Astrocyte (in vitro differentiated cells and primary cell): Measurements from ENCODE around the gene TMC2.

ENCODE experiments used
- CTCF ChIP-seq: IDR thresholded peaks from 2 replicates; pipeline ENCODE4 v1.5.1; 2011; ENCODE audit warnings: low read depth, mild to moderate bottlenecking, inconsistent platforms, low read length, moderate library complexity; ENCODE audit not compliant: insufficient read depth
- EZH2 ChIP-seq: IDR thresholded peaks from 2 replicates; pipeline ENCODE4 v1.6.1; 2012; ENCODE audit warnings: mild to moderate bottlenecking, low read length, inconsistent platforms; ENCODE audit not compliant: insufficient read depth

- TF ChIP-seq CTCF = no peak
- TF ChIP-seq EZH2 = no peak
These were observed 143.7 kb downstream of the TMC2 start for GRCh38 chr20:2680046-2680445.
